Measurements from ENCODE around the gene EML2.

- no peak for TF ChIP-seq POLR2A (IDR thresholded peaks at IDR 0.05; ENCODE audit: low read length)
- TF ChIP-seq GATA1 (IDR thresholded peaks at IDR 0.05; ENCODE audit: low read depth, low read length): no peak
Observed at GRCh38 chr19:45591638-45592005, 47.6 kb downstream of the EML2 start.

All from erythroblast (primary cell).